K562 (cell line): Measurements from ENCODE around the gene ZRANB3. TPM values are rescaled to one million over a fixed set of nuclear protein-coding genes. Genes with fewer than 3 reads are reported as not detected.
A peak's percentile ranks its signal among the peaks of the same experiment; 100 is the strongest.

Source experiments
- ATAC-seq: fragments of 200-7000 bp; cut with Tn5 transposase; 3 replicates; pipeline ENCODE4 v1.9.1; 2020; ENCODE audit warnings: moderate library complexity
- BruUV-seq: library from RNA; stranded (reverse); fragments of 400-500 nt; replicated peaks from 2 replicates; lab custom pipeline; 2021; lab: Mats Ljungman, UMichigan
- CTCF ChIA-PET: fragments of 300-600 bp; formaldehyde crosslinking; extraction: SDS; loops from one replicate; lab custom pipeline; 2021; ENCODE audit warnings: low intra/inter-chr PET ratio; lab: Yijun Ruan, JAX
- POLR2A ChIA-PET: fragments of 300-600, 350-650 bp; sonication (Branson Sonifier 250); formaldehyde crosslinking; extraction: SDS; loops from one replicate; lab custom pipeline; 2021; ENCODE audit warnings: antibody characterized with exemption, inconsistent platforms; lab: Yijun Ruan, JAX
- DNase-seq, 4 experiments: peaks; one replicate each; pipeline versions ENCODE4 v3.0.0 to v3.0.0-alpha.2; 2011 to 2018; ENCODE audit warnings: low spot score in 3 of 4, mixed read lengths in 3 of 4; ENCODE audit errors: extremely low read depth in 1 of 4
- FAIRE-seq: peaks from 2 replicates; lab custom pipeline; 2011; peaks lifted over from hg19 to GRCh38; lab: Jason Lieb, UNC
- H2AFZ ChIP-seq: 2 replicates; pipeline ENCODE4 v1.6.0; 2011; ENCODE audit warnings: low read depth, low read length, control low read depth, inconsistent platforms
- H3K27ac ChIP-seq: fragments of 200-600 bp; 3 replicates; pipeline ENCODE4 v1.8.0; 2011; ENCODE audit warnings: low read depth, mild to moderate bottlenecking, control low read depth, inconsistent platforms, low read length, moderate library complexity, mixed read lengths; ENCODE audit errors: extremely low read depth
- H3K27me3 ChIP-seq, 2 experiments: fragments of 300-600 bp in 1 of 2; 2 replicates in 1 of 2; 3 replicates in 1 of 2; pipeline versions ENCODE4 v1.6.0 to v1.8.0; 2011; ENCODE audit warnings: inconsistent platforms in 2 of 2, low read length in 2 of 2, mild to moderate bottlenecking in 1 of 2, mixed read lengths in 1 of 2, moderate library complexity in 1 of 2; ENCODE audit not compliant: control insufficient read depth in 2 of 2, insufficient read depth in 2 of 2
- H3K36me3 ChIP-seq: fragments of 300-600 bp; 3 replicates; pipeline ENCODE4 v1.8.0; 2011; ENCODE audit warnings: mild to moderate bottlenecking, low read length, inconsistent platforms; ENCODE audit not compliant: control insufficient read depth, insufficient read depth
- H3K4me1 ChIP-seq, 2 experiments: fragments of 200-600 bp in 1 of 2; replicated peaks in 1 of 2; 2 replicates in 1 of 2; 3 replicates in 1 of 2; pipeline versions ENCODE4 v1.5.1 to v1.8.0; 2011; ENCODE audit warnings: inconsistent platforms in 2 of 2, low read length in 2 of 2, mild to moderate bottlenecking in 1 of 2, mixed read lengths in 1 of 2, moderate library complexity in 1 of 2; ENCODE audit not compliant: control insufficient read depth in 2 of 2, insufficient read depth in 2 of 2
- H3K4me2 ChIP-seq: 2 replicates; pipeline ENCODE4 v1.6.1; 2011; ENCODE audit warnings: low read length, control low read depth, inconsistent platforms, mixed read lengths; ENCODE audit not compliant: insufficient read depth
- H3K4me3 ChIP-seq: fragments of 200-600 bp; sonication (generic), shearing (Covaris generic); 2 replicates; pipeline ENCODE4 v1.5.1; 2016; ENCODE audit warnings: control low read depth, inconsistent platforms
- H3K79me2 ChIP-seq: fragments of 200-600 bp; 3 replicates; pipeline ENCODE4 v1.8.0; 2011; ENCODE audit warnings: low read length, inconsistent platforms; ENCODE audit not compliant: control insufficient read depth, insufficient read depth
- H3K9ac ChIP-seq, 2 experiments: 2 replicates each; pipeline versions ENCODE4 v1.6.0 to v1.6.1; 2011; ENCODE audit warnings: low read depth in 2 of 2, low read length in 2 of 2, control low read depth in 1 of 2, inconsistent platforms in 1 of 2, mild to moderate bottlenecking in 1 of 2, mixed read lengths in 1 of 2; ENCODE audit not compliant: insufficient read depth in 1 of 2
- H3K9me1 ChIP-seq: one replicate; pipeline ENCODE4 v1.6.0; 2011; ENCODE audit warnings: inconsistent platforms, mild to moderate bottlenecking, low read length, moderate library complexity; ENCODE audit not compliant: control insufficient read depth, insufficient read depth
- H3K9me3 ChIP-seq: replicated peaks from 2 replicates; pipeline ENCODE4 v1.5.1; 2011; ENCODE audit warnings: low read depth, low read length, inconsistent platforms; ENCODE audit not compliant: control insufficient read depth, insufficient read depth
- H4K20me1 ChIP-seq: replicated peaks from 2 replicates; pipeline ENCODE4 v1.6.1; 2011; ENCODE audit warnings: low read length, inconsistent platforms, mixed read lengths; ENCODE audit not compliant: control insufficient read depth, insufficient read depth
- CUX1 ChIP-seq: fragments of 200-800 bp; sonication (Bioruptor generic); IDR thresholded peaks from 2 replicates; pipeline ENCODE4 v1.6.1; 2016; ENCODE audit warnings: missing genetic modification characterization, missing compliant biosample characterization
- DDX20 ChIP-seq: fragments of 450-650 bp; IDR thresholded peaks from 2 replicates; pipeline ENCODE4 v1.6.1; 2016; ENCODE audit warnings: missing genetic modification characterization, low read depth, mild to moderate bottlenecking, missing compliant biosample characterization, moderate library complexity
- GTF2E2 ChIP-seq: fragments of 200-800 bp; sonication (Bioruptor generic); IDR thresholded peaks from 2 replicates; pipeline ENCODE4 v1.6.1; 2016; ENCODE audit warnings: missing genetic modification characterization, missing compliant biosample characterization
- IRF2 ChIP-seq: sonication (generic); formaldehyde crosslinking; IDR thresholded peaks from 2 replicates; pipeline ENCODE4 v1.8.1; 2022; ENCODE audit warnings: mild to moderate bottlenecking, missing genetic modification reagents
- MLX ChIP-seq, 2 experiments: fragments of 450-650 bp in 1 of 2; sonication (generic) in 1 of 2; formaldehyde crosslinking; conservative IDR thresholded peaks; 2 replicates each; pipeline versions ENCODE4 v1.4.0 to v1.8.1; 2020 to 2022; ENCODE audit warnings: mild to moderate bottlenecking in 1 of 2, missing genetic modification reagents in 1 of 2
- PYGO2 ChIP-seq: fragments of 450-650 bp; IDR thresholded peaks from 2 replicates; pipeline ENCODE4 v1.6.1; 2016; ENCODE audit warnings: mild to moderate bottlenecking, missing genetic modification characterization, moderate library complexity, missing compliant biosample characterization
- STAT6 ChIP-seq: sonication (generic); formaldehyde crosslinking; IDR thresholded peaks from 2 replicates; pipeline ENCODE4 v1.8.1; 2023; ENCODE audit warnings: mild to moderate bottlenecking, missing genetic modification reagents
- ZNF239 ChIP-seq: fragments of 250-450 bp; sonication (Bioruptor Pico); IDR thresholded peaks from 2 replicates; pipeline ENCODE4 v1.4.0; 2020; ENCODE audit warnings: mild to moderate bottlenecking
- ZNF263 ChIP-seq: sonication (generic); formaldehyde crosslinking; IDR thresholded peaks from 2 replicates; pipeline ENCODE4 v1.8.0; 2022; ENCODE audit warnings: mild to moderate bottlenecking, missing genetic modification reagents, borderline replicate concordance
- ZNF57 ChIP-seq: fragments of 450-650 bp; formaldehyde crosslinking; IDR thresholded peaks from 2 replicates; pipeline ENCODE4 v1.4.0; 2020; ENCODE audit warnings: mild to moderate bottlenecking, moderate library complexity
- WGBS: fragments of 100-300 bp; shearing (Covaris generic); methylation state at CpG from one replicate; pipeline ENCODE4 v1.1.6; 2016; ENCODE audit warnings: low coverage, mixed read lengths; ENCODE audit not compliant: insufficient coverage; ENCODE audit errors: missing lambda C conversion rate; 5-methylcytosine and 5-hydroxymethylcytosine counted together
- in situ Hi-C: fragments of 300-500 bp; cut with MboI; formaldehyde crosslinking; loops from 4 replicates; pipeline ENCODE4 v1.15.0; 2018; ENCODE audit warnings: inconsistent platforms, mixed read lengths
- intact Hi-C: fragments of 100-400 bp; cut with micrococcal nuclease; formaldehyde crosslinking; loops from 2 replicates; pipeline ENCODE4 v1.14.2; 2022
- polyA plus RNA-seq, 8 experiments: library from polyadenylated mRNA; depleted of rRNA in 4 of 8; stranded (reverse) in 5 of 8; unstranded in 3 of 8; fragments of >200 nt; fragmentation: Nextera tagmentation in 2 of 8; fragmentation: Illumina TruSeq in 1 of 8; extraction: Ambion mirVana in 2 of 8; extraction: Trizol in 1 of 8; gene quantifications; 2 replicates each; pipeline versions ENCODE4 v1.2.1 to v1.2.3, GENCODE V29; 2011 to 2014; ENCODE audit warnings: inconsistent platforms in 1 of 8, missing spikeins in 1 of 8
- total RNA-seq, 7 experiments: library from RNA; depleted of rRNA in 6 of 7; stranded (reverse); fragments of >200 nt in 6 of 7; fragmentation: Illumina TruSeq in 2 of 7; extraction: Trizol in 2 of 7; gene quantifications; 2 replicates each; pipeline versions ENCODE4 v1.2.1 to v1.2.3, GENCODE V29; 2011 to 2021; ENCODE audit warnings: low replicate concordance in 1 of 7

The ZRANB3 gene
- total and polyA plus RNA-seq, 9 of the 15 experiments (the other 6 are each of a cell fraction or from before 2014, with no cell fraction given): 8.6 to 21.3 (median 14.7) TPM

- TF ChIP-seq GTF2E2 (tag) (no peak), ZNF57 (CRISPR knock-in tag) (no peak), PYGO2 (tag) (no peak), STAT6 (no peak), IRF2 (CRISPR knock-in tag) (no peak), ZNF263 (CRISPR knock-in tag) (no peak), MLX (CRISPR knock-in tag; conservative IDR thresholded peaks at IDR 0.05) (no peak), CUX1 (CRISPR knock-in tag) (no peak), ZNF239 (CRISPR knock-in tag) (no peak), DDX20 (tag) (no peak)
- Histone ChIP-seq H2AFZ (no peak overlapping the region), H3K9ac (no peak overlapping the region), H4K20me1 (no peaks in the 10 kb centered on the region), H3K27me3 (no peaks in the 10 kb centered on the region), H3K27ac (no peak overlapping the region), H3K4me1 (no peaks in the 10 kb centered on the region), H3K9me1 (no peaks in the 10 kb centered on the region), H3K4me2 (no peak overlapping the region), H3K79me2 (no peaks in the 10 kb centered on the region), H3K36me3 (peaks cover 68% of the 10 kb centered on the region), H3K9me3 (no peaks in the 10 kb centered on the region), H3K4me3 (no peak overlapping the region)
- ChIA-PET POLR2A (interaction anchor here (0.7 to 1.0 kb wide), 3 partner anchors 15 to 426 kb away, joined by 3 to 5 read pairs (median 3); no protein-coding TSS in a partner anchor), CTCF (no interaction called here)
- DNase-seq: no peak
- in situ Hi-C loops: no loop called here
- intact Hi-C loops: no loop called here
- no peak; the same call in 2 of the 3 replicates for ATAC-seq
- FAIRE-seq: peak; percentile 23
- 61% methylated on average over 3 of the region's 3 CpGs for WGBS
- no TSS peak for BruUV-seq
These were observed 366.6 kb downstream of the ZRANB3 start for GRCh38 chr2:135164431-135164830.
